GM21423 (cell line): ENCODE measurements around the gene SCTR.
A peak's percentile ranks its signal among the peaks of the same experiment; 100 is the strongest.

ENCODE experiments used
- ATAC-seq: cut with Tn5 transposase; IDR thresholded peaks from one replicate; pipeline ENCODE4 v1.9.1; 2021; ENCODE audit warnings: mild to moderate bottlenecking, moderate library complexity; ENCODE audit not compliant: unreplicated experiment

The SCTR gene

DNA sequence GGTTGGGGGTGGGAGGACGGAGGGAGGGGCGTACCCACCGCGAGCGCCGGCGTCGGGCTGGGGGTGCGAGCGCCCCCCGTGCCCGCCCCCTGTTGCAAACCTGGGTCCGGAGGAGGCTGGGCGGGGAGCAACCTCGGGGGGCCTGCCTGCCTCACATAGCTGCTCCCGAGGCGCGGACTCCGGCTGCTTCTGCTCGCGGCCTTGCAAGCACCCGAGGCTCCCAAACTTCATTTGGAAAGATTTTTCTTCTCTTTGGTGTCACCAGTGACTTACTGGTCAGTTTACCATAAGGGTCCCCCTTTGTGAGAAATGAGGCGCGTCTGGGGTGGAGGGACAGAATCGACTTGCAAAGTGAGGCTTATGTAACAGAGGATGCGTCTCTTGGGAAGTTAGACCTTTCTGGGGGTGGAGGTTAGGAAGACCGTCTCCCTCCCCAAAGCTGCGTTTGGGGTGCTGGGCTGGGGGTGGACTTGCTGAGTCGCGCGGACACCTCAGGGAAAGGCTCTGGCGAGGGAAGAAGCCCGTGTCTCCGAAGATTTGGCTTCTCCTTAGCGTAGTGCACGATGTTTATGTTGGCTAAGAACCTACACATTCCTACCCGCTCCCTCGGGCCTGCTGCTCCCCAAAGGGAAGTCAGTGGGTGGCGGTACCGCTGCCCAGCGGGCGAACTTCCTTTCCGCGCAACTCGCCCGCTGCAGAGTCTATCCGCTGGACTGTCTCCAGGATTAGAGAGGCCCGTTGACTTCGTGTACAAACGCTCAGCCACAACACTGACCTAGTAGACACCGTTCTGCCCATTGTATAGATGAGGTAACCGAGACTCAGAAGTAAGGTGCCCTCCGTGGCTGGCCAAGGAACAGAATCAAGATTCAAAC is 92.1 kb downstream of the SCTR start:
- ATAC-seq, result peak; percentile 1

DNA sequence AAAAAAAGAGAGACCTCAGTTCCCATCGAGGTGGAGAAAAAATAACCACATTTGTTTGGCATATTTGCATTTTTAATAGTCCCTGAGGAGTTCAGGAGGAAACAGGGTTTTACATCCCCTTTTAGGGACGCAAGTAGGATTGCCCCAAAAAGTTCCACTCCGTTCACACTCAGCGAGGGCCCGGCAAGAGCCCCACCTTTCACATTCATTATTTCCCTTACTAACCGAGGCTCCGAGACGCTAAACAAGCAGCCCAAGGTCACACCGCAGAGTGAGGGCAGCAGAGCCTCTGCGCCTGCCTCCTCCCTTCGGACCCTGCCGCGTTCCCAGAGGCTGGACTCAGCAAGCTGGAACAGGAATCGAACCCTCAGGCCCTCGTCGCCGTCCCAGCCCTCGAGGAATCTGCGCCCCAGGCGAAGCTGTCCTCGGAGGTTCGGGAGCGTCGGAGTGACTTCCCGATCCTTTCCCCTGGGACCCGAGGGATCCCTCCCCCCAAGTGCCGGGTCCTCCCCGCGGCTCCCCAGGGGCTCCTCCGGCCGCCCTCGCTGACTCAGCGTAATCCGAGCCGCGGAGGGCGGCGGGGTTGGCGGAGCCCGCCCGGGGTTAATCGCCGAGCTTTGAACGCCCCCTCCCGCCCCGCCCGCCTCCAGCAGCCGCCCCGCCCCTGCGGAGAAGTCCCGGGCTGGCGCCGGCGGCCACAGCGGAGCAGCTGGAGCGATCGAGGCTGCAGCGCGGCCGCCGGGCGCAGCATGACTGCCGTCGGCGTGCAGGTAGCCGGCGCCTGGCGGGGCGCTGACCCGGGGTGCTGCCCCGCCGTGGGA is 92.9 kb downstream of the SCTR start, which contains the start of gene TMEM37:
Gene TMEM37, plus strand, starts transcription at position 700 of the 821 bp plus-strand sequence. Its CDS starts 50 bp downstream, at position 750.
- ATAC-seq, result peak; percentile 62

DNA sequence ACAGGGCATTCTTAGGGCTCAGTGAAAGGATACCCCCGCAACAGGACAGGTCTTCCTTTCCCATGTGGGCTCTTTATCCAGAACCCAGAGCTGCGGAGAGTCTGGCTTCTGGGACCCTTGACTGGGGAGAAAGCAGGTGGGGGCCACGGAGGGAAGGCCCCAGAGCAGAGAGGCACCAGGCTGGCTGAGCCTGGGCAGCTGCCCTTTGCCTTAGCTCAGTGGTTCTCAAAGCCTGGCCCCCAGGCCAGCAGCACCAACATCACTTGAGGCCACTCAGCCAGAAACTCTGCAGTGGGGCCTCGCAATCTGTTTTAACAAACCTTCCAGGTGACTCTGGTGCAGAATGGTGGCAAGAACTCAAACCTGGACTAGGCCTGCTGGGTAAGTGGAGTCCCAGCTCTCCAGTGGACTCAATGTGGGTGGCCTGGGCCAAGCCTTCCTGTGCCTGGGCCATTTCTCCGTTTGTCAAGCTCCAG is 94.2 kb downstream of the SCTR start:
- no peak for ATAC-seq

DNA sequence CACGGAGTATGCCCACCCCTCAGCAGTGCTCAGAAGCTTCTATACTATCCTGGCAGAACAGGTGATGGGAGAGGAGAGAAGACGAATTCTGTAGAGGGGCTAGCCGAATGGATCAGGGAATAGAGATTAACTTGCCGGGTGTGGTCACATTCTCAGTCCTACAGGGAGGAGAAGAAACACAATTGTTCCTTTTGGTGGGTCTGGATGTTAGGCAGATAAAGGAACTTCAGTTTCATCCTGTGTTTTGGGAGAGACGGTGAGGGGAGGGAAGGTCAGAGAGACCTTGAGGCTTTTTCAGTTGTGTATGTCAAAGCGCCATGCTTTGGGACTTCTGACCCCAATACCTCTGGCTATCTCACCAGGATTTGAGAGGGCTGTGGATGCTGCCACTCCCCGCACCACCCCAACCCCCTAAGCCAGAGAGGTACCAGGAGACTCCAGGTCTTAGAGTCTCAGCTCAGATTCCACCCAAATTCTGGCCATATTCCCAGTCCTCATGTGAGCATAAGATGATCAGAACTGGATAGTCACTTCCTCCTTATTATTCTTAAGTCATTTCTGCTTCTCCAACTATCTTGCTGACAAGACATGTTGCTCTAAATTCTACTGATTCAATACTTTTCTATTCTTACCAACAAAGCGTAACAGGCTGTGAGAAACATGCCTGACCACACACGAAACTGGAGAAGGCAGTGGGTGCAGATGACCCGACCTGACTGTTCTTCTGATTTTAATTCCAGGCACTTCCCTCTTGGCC is 94.9 kb downstream of the SCTR start:
- no peak for ATAC-seq

DNA sequence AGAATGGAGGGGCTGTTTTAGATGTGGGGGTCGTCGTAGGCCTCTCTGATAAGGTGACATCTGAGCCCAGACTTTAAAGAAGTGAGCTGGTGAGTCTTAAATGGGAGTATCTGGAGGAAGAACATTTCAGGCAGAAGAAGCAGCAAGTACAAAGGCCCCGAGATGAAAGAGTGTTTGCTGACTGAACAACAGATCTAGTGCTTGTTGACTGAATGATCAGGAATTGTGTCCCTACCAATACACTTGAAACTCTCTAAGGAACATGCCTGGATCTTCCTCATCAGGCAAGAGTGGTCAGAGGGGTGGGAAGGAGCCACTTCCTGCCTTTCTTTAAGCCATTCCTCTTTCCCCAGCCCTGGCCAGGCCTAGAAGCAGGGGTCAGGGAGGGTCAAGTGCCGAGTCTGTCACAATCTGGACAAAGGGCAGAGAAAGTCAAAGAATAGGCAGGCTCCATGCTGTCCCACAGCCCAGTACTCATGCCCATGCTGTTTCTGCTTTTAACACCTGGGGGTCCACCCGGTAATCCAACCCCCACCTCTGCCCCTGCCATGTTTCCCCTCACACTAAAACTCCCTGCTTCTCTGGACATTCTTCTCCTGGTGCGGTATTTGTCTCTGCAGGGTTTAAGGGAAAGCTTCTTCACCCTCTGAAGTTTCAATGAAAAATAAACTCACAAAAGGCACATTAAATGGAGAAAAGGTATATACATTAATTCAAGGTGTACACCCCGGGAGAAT is 95.6 kb downstream of the SCTR start:
- ATAC-seq, result no peak

DNA sequence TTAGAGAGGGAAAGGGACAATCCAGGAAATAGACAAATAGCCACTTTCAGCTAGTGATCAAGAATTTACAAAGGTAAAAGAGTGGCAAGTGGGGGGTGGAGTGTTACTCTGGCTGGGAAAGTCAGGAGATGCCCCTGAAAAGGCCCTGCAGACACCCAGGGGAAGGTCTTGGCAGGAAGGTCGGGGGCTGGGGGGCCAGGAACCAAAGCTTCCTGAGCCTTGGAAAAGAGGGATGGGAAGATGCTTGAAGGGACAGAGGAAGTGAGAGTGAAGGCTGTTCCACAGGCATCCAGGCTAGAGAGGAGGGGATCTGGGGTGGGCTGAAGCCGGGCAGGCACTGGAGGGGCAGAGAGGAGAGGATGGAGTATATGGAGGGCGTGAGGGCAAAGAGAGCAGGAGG is 96.5 kb downstream of the SCTR start:
- ATAC-seq, result no peak

DNA sequence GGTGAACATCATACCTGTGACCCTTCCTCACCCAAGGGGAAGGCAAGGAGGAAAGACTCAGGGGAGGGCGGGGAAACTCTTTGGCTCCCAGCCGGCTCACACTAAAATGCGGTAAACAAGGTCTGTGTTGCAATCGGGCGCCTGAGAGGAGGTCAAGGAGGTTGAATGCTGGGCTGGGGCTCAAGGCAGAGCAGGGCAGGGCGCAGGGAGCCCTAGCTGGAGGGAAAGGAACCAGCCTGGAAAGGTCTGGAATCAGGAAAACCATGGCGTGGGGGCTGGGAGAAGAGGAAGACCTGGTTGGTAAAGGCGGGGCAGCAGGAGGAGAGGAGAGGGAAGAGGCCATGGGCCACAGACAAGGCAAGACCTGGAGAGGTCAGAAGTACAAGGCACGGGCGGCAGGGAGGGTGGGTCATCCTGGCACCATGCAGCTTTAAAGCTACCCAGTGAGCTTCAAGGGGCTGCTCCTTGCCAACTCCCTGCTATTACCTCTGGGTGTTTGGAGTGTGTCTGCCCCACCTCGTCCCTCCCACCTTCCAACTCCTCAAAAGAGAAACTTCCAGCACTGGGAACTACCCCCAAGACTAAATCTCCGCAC is 97.4 kb downstream of the SCTR start:
- no peak for ATAC-seq

DNA sequence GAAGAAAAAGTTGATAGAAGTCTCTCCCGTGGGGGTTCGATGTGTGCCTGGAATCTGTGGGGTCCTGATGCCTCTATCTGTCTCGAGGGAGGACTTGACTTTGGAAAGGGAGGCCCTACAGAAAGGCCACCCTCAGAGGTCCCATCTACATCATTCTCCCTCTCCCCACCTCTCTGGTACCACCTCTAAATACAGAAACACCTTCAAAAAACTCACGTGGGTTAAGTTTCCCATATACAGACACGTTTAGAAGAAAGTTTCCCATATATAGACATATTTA is 97.9 kb downstream of the SCTR start:
- ATAC-seq, result no peak

DNA sequence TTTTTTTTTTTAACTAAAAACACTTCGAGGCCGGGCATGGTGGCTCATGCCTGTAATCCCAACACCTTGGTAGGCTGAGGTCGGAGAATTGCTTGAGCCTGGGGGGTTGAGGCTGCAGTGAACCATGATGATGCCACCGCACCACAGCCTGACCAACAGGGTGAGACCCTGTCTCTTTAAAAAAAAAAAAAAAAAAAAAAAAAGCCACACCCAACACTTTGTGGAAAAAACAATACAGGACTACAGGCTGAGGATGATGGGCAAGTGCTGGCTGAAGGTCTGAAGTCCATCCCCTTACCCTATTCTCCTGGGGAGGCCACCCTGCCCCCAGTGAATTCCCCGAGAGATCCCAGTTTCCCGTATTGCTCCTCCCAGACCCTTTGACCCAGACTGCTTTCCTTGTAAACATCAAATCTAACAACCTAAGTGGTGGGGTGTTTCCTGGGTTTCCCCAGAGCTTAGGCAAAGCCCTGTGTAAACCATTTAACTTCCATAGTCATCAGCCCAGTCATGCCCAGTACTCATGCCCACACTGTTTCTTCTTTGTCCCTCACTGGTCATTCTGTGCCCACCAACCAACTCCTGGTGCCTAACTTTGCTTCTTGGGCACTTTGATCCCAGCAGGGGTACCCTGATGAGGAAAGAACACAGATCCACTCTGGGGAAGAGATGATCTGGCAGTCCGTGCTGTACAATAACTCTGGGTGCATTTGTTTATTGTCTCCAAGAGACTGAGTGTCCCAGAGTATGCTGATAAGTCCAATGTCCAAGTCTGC is 98.5 kb downstream of the SCTR start:
- no peak for ATAC-seq

DNA sequence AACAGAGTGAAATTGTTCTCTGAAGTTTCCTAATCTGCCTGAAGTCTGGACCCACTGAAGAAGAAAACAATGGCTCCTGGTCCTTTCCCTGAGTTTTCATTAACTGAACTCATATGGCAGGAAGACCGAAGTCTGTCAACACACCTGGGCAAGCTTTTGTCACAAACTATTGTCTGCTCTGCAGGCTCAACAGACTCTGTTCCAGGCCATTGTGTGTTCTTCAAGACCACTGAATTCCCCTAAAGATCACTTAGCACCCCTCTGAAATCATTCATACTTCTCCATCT is 99.2 kb downstream of the SCTR start:
- no peak for ATAC-seq

DNA sequence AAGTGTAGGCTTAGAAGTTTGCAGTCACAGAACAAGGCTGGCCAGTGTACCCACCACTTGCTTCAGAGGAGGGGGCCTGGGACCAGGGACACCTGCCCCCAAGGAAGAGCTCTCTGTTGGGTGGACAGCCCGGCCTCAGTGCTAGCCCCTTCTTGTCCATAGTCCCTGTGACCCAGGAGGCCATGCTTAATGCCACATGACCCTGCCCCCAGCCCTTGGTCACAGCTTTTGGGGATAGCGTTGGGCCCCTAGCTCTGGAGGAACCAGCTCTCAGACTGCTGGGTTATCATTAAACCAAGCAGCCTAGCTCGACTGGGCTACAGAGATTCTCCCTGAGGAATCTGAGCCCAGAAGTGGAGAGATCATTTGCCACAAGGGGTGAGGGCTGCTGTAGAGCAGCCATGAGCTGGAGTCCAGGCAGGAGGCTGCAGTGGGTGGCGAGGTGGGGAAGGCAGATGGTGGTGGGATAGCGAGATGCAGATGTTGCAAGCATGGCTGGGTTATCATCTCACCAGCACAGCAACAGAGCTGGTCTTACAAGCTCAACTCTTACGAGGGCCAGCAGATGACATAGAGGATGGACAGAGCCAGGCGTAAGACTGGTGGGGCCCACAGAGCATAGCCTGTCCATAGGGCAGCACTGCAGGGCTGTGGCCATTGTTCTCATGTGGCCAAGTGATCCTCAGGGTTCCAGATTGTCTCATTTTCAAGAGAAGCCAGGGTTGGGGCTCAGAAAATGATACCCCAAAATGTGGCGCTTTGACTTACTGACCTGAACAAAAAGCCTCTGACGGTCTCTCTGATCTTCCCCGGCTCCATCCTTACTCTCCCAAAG is 99.8 kb downstream of the SCTR start:
- ATAC-seq, result no peak

DNA sequence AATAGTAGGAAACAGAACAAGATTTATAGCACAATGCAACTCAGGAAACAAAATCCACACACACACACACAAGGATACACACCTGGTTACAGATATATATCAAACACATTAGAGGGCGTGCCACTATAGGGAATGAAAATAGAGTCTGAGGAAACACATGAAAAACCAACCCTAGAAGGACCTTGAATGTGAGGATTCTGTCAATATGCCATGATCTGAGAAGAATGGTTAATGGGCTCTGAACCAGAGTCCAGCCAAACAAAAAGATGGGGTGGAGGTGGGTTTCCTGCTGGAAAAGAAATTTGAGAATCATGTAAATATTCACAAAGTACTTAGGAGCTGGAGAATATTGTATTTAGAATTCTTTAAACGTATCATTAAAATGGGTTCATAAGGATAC is 100.5 kb downstream of the SCTR start:
- no peak for ATAC-seq

DNA sequence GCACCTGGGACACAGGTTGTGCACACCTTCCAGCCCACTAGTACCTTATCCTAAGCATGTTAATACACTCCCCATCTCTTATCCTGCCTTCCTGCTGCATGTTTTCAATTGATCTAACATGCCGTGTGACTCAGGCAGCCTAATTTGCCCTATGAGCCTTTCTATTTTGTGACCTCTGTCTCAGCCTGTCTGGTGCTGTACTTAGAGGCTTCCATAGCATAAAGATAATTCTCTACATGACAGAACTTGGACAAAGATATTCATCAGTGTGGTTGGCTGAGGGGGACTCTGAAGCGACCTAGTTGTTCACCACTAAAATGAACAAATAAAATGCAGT is 101.2 kb downstream of the SCTR start:
- no peak for ATAC-seq

DNA sequence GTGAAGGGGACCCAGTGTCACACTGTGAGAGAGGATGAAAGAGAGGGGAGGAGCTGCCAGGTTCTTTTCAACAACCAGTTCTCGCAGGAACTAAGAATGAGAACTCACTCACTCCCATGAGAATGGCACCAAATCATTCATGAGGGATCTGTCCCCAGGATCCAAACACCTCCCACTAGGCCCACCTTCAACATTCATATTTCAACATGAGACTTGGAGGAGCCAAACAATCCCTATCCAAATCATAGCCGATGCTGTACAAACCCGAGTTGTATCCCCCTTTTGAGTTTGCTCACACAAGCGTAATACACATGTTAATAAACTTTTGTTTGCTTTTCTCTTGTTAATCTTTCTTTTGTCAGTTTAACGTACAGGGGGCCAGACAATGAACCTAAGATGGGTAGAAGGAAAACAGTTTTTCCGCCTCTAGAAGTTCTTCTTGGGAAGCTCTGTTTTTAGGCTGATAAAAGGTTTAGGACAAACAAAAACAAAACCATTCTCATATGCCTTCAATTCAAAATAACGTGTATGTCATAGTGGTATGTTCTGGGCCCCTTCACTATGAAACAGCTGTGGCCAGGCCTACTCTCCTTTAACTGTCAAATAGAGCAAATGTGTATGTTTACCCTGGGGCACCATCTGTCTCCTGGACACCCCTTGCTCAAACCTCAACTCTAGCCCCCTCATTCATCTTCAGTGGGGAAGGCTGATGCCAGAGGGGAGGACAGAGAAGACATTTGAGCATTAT is 101.7 kb downstream of the SCTR start:
- ATAC-seq, result no peak

DNA sequence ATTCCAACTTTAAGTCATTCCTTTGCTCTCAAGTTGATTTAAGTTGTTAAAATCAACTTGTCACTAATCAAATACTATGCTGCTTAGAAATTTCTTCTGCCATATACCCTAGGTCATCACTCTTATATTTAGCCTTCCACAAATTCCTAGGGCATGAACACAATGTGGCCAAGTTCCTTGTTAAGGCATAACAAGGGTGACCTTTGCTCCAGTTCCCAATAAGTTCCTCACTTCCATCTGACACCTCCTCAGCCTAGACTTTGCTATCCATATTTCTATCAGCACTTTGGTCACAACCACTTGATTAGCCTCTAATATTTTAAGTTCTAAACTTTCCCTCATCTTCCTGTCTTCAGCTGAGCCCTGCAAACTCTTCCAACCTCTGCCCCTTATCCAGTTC is 102.5 kb downstream of the SCTR start:
- no peak for ATAC-seq

DNA sequence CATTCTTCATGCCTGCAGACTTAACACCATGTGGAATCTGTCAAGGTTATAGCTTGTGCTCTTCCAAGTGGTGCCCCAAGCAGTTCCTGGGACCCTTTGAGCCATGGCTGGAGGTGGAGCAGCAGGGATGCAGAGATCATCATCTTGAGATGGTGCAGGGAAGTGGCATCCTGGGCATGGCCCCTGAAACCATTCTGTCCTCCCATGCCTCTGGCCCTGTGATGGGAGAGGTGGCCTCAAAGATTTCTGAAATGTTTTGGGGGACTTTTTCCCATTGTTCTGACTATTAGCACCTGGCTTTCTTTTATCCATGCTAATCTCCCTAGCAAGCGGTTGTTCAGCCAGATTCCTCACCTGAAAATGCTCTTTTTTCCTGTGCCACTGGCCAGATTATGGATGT is 103.0 kb downstream of the SCTR start:
- ATAC-seq, result no peak

DNA sequence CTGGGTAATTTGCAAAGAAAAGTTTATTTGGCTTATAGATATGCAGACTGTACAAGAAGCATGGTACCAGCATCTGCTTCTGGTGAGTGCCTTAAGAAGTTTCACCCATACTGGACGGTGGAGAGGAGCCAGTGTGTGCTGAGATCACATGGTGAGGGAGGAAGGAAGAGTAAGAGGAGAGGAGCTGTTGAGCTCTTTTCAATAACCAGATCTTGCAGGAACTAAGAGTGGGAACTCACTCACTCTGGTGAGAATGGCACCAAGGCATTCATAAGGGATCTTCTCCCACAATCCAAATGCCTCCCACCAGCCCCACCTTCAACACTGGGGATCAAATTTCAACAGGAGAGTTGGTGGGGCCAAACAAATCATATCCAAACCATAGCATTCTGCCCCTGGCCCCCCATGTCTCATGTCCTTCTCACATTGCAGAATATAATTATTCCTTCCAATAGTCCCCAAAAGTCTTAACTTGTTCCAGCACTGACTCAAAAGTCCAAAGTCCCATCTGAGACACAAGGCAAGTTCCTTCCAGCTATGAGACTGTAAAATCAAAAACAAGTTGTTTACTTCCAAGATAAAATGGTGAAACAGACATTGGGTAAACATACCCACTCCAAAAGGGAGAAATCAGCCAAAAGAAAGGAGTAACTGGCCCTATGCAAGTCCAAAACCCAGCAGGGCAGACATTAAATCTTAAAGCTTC is 104.3 kb downstream of the SCTR start:
- ATAC-seq, result no peak

DNA sequence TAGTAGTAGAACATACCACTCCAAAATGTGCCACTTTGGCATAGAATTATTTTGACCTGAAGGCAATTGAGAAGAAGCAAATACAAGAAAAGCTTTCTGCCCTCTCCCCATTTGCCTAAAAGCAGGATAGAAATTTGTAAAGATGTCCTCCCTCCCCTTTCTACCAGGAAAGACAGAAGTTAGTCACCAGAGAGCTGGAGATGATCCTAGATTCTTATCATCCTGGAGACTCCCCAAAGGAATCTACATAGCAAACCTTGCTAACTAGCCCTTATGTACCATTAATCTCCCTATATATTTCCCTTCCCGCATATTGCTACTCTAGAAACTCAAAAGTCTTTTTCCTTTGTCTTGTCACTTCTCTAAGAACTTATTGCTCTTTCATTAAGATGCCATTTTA is 105.2 kb downstream of the SCTR start:
- no peak for ATAC-seq
